ENCODE measurements around the gene C4A.
"Not testable (repeated sequence)": the region's sequence is repeated elsewhere in the genome, so short reads cannot be mapped to it uniquely, and the experiment has no call there.

The C4A gene

GRCh38 chr6:31969712-31970603 lies 11.9 kb upstream of the C4A start:
- H3K36me3 ChIP-seq (ENCODE audit: control insufficient read depth in 2 of 2, insufficient read depth in 2 of 2, low read length in 2 of 2) = peaks cover 44 to 52% of the 10 kb centered on the region in 2 donors
- H3K27ac ChIP-seq (ENCODE audit: low read depth in 2 of 2, low read length in 2 of 2) = peak overlapping the region in 1 of 2 donors; percentile 98
- no peaks in the 10 kb centered on the region for H3K9me3 ChIP-seq (ENCODE audit: control insufficient read depth in 2 of 2, low read length in 2 of 2)
- H3K27me3 ChIP-seq (ENCODE audit: control insufficient read depth in 2 of 2, insufficient read depth in 2 of 2, low read length in 2 of 2) = no peaks in the 10 kb centered on the region
- no peak overlapping the region for H3K4me3 ChIP-seq (ENCODE audit: low read length in 2 of 2)
- no peak overlapping the region for H3K9ac ChIP-seq (ENCODE audit: low read depth in 1 of 2, low read length in 2 of 2)
- H3K4me1 ChIP-seq (ENCODE audit: control insufficient read depth in 2 of 2, insufficient read depth in 2 of 2, low read length in 2 of 2) = peaks cover 15 to 18% of the 10 kb centered on the region in 2 donors

GRCh38 chr6:31970604-31971271 lies 11.1 kb upstream of the C4A start:
- Histone ChIP-seq H3K9me3 (ENCODE audit: control insufficient read depth in 2 of 2, low read length in 2 of 2) (no peaks in the 10 kb centered on the region), H3K4me3 (ENCODE audit: low read length in 2 of 2) (peak overlapping the region; percentile 89), H3K9ac (ENCODE audit: low read depth in 1 of 2, low read length in 2 of 2) (peak overlapping the region in 1 of 2 donors; percentile 94), H3K27me3 (ENCODE audit: control insufficient read depth in 2 of 2, insufficient read depth in 2 of 2, low read length in 2 of 2) (no peaks in the 10 kb centered on the region), H3K27ac (ENCODE audit: low read depth in 2 of 2, low read length in 2 of 2) (peak overlapping the region in 1 of 2 donors; percentile 98), H3K4me1 (ENCODE audit: control insufficient read depth in 2 of 2, insufficient read depth in 2 of 2, low read length in 2 of 2) (peaks cover 15 to 18% of the 10 kb centered on the region in 2 donors), H3K36me3 (ENCODE audit: control insufficient read depth in 2 of 2, insufficient read depth in 2 of 2, low read length in 2 of 2) (peaks cover 39 to 46% of the 10 kb centered on the region in 2 donors)

GRCh38 chr6:31971279-31971992 lies 10.4 kb upstream of the C4A start:
- H3K36me3 ChIP-seq (ENCODE audit: control insufficient read depth in 2 of 2, insufficient read depth in 2 of 2, low read length in 2 of 2) = peaks cover 36 to 40% of the 10 kb centered on the region in 2 donors

GRCh38 chr6:31971993-31972708 lies 9.7 kb upstream of the C4A start, which contains the start of gene DXO:
Gene DXO, minus strand, starts transcription at chr6:31972138. Its CDS starts 463 bp downstream, at chr6:31971675.
- H3K9ac ChIP-seq (ENCODE audit: low read depth in 1 of 2, low read length in 2 of 2) = peak within 1 kb of the TSS; percentile 94 to 96
- peak within 1 kb of the TSS; percentile 89 for H3K4me3 ChIP-seq (ENCODE audit: low read length in 2 of 2)
- H3K27me3 ChIP-seq (ENCODE audit: control insufficient read depth in 2 of 2, insufficient read depth in 2 of 2, low read length in 2 of 2) = no peaks in the 10 kb centered on the region
- H3K27ac ChIP-seq (ENCODE audit: low read depth in 2 of 2, low read length in 2 of 2) = peak within 1 kb of the TSS; percentile 95 to 98
- H3K4me1 ChIP-seq (ENCODE audit: control insufficient read depth in 2 of 2, insufficient read depth in 2 of 2, low read length in 2 of 2) = peaks cover 15 to 18% of the 10 kb centered on the region in 2 donors
- H3K36me3 ChIP-seq (ENCODE audit: control insufficient read depth in 2 of 2, insufficient read depth in 2 of 2, low read length in 2 of 2) = peaks cover 29 to 33% of the 10 kb centered on the region in 2 donors
- H3K9me3 ChIP-seq (ENCODE audit: control insufficient read depth in 2 of 2, low read length in 2 of 2) = no peaks in the 10 kb centered on the region

More at GRCh38 chr6:31971279-31971992, 10.4 kb upstream of the C4A start:
- no peaks in the 10 kb centered on the region for H3K27me3 ChIP-seq (ENCODE audit: control insufficient read depth in 2 of 2, insufficient read depth in 2 of 2, low read length in 2 of 2)
- peak overlapping the region; percentile 94 to 96 for H3K9ac ChIP-seq (ENCODE audit: low read depth in 1 of 2, low read length in 2 of 2)
- H3K4me3 ChIP-seq (ENCODE audit: low read length in 2 of 2) = peak overlapping the region; percentile 89
- peaks cover 15 to 18% of the 10 kb centered on the region in 2 donors for H3K4me1 ChIP-seq (ENCODE audit: control insufficient read depth in 2 of 2, insufficient read depth in 2 of 2, low read length in 2 of 2)
- H3K9me3 ChIP-seq (ENCODE audit: control insufficient read depth in 2 of 2, low read length in 2 of 2) = no peaks in the 10 kb centered on the region
- peak overlapping the region; percentile 95 to 98 for H3K27ac ChIP-seq (ENCODE audit: low read depth in 2 of 2, low read length in 2 of 2)

GRCh38 chr6:31972709-31973350 lies 9.0 kb upstream of the C4A start:
- peaks cover 15 to 18% of the 10 kb centered on the region in 2 donors for H3K4me1 ChIP-seq (ENCODE audit: control insufficient read depth in 2 of 2, insufficient read depth in 2 of 2, low read length in 2 of 2)

GRCh38 chr6:31976065-31976464 lies 5.8 kb upstream of the C4A start:
- H3K4me3 ChIP-seq (ENCODE audit: low read length in 2 of 2); H3K9ac ChIP-seq (ENCODE audit: low read depth in 1 of 2, low read length in 2 of 2); H3K27ac ChIP-seq (ENCODE audit: low read depth in 2 of 2, low read length in 2 of 2); H3K27me3 ChIP-seq (ENCODE audit: control insufficient read depth in 2 of 2, insufficient read depth in 2 of 2, low read length in 2 of 2); H3K9me3 ChIP-seq (ENCODE audit: control insufficient read depth in 2 of 2, low read length in 2 of 2): not testable (repeated sequence)
- Histone ChIP-seq H3K4me1 (ENCODE audit: control insufficient read depth in 2 of 2, insufficient read depth in 2 of 2, low read length in 2 of 2) (peaks cover 8 to 16% of the 10 kb centered on the region in 2 donors), H3K36me3 (ENCODE audit: control insufficient read depth in 2 of 2, insufficient read depth in 2 of 2, low read length in 2 of 2) (peaks cover 10 to 12% of the 10 kb centered on the region in 2 donors)

More at GRCh38 chr6:31972709-31973350, 9.0 kb upstream of the C4A start:
- Histone ChIP-seq H3K4me3 (ENCODE audit: low read length in 2 of 2) (peak overlapping the region; percentile 89), H3K9me3 (ENCODE audit: control insufficient read depth in 2 of 2, low read length in 2 of 2) (no peaks in the 10 kb centered on the region), H3K27me3 (ENCODE audit: control insufficient read depth in 2 of 2, insufficient read depth in 2 of 2, low read length in 2 of 2) (no peaks in the 10 kb centered on the region), H3K27ac (ENCODE audit: low read depth in 2 of 2, low read length in 2 of 2) (peak overlapping the region; percentile 95 to 98), H3K36me3 (ENCODE audit: control insufficient read depth in 2 of 2, insufficient read depth in 2 of 2, low read length in 2 of 2) (peaks cover 22 to 26% of the 10 kb centered on the region in 2 donors), H3K9ac (ENCODE audit: low read depth in 1 of 2, low read length in 2 of 2) (peak overlapping the region; percentile 94 to 96)

GRCh38 chr6:31977816-31978431 lies 3.9 kb upstream of the C4A start:
- H3K4me1 ChIP-seq (ENCODE audit: control insufficient read depth in 2 of 2, insufficient read depth in 2 of 2, low read length in 2 of 2) = peaks cover 0 to 5% of the 10 kb centered on the region in 2 donors
- H3K9me3 ChIP-seq (ENCODE audit: control insufficient read depth in 2 of 2, low read length in 2 of 2) = no peaks in the 10 kb centered on the region
- H3K36me3 ChIP-seq (ENCODE audit: control insufficient read depth in 2 of 2, insufficient read depth in 2 of 2, low read length in 2 of 2) = peaks cover 10 to 12% of the 10 kb centered on the region in 2 donors
- H3K27ac ChIP-seq (ENCODE audit: low read depth in 2 of 2, low read length in 2 of 2) = no peak overlapping the region
- H3K27me3 ChIP-seq (ENCODE audit: control insufficient read depth in 2 of 2, insufficient read depth in 2 of 2, low read length in 2 of 2) = no peaks in the 10 kb centered on the region
- H3K9ac ChIP-seq (ENCODE audit: low read depth in 1 of 2, low read length in 2 of 2) = no peak overlapping the region
- no peak overlapping the region for H3K4me3 ChIP-seq (ENCODE audit: low read length in 2 of 2)

- H3K9ac ChIP-seq (ENCODE audit: low read depth in 1 of 2, low read length in 2 of 2) = peak overlapping the region in 1 of 2 donors; percentile 24
- no peak overlapping the region for H3K4me3 ChIP-seq (ENCODE audit: low read length in 2 of 2)
- H3K9me3 ChIP-seq (ENCODE audit: control insufficient read depth in 2 of 2, low read length in 2 of 2) = no peaks in the 10 kb centered on the region
- peaks cover 10 to 12% of the 10 kb centered on the region in 2 donors for H3K36me3 ChIP-seq (ENCODE audit: control insufficient read depth in 2 of 2, insufficient read depth in 2 of 2, low read length in 2 of 2)
- H3K4me1 ChIP-seq (ENCODE audit: control insufficient read depth in 2 of 2, insufficient read depth in 2 of 2, low read length in 2 of 2) = no peaks in the 10 kb centered on the region
- H3K27me3 ChIP-seq (ENCODE audit: control insufficient read depth in 2 of 2, insufficient read depth in 2 of 2, low read length in 2 of 2) = no peaks in the 10 kb centered on the region
- H3K27ac ChIP-seq (ENCODE audit: low read depth in 2 of 2, low read length in 2 of 2) = no peak overlapping the region
These were observed 3.0 kb upstream of the C4A start for GRCh38 chr6:31978831-31979230.
